Heart left ventricle (tissue), 16 donors: Measurements from ENCODE around the gene PASK. TPM values are rescaled to one million over a fixed set of nuclear protein-coding genes. Genes with fewer than 3 reads are reported as not detected.

Source experiments
- ATAC-seq, 4 donors: fragments of 200-7000 bp; cut with Tn5 transposase; one replicate each; pipeline ENCODE4 v1.9.1; 2020 to 2022; ENCODE audit warnings: moderate library complexity in 4 of 4, mild to moderate bottlenecking in 3 of 4, moderate number of reproducible peaks in 1 of 4
- DNase-seq, 5 donors: peaks; one replicate each; pipeline ENCODE4 v3.0.0-alpha.2; 2020
- H3K27ac ChIP-seq, 12 donors: fragments of 200-600 bp; sonication (generic) in 4 of 12; one replicate each; pipeline versions ENCODE4 v1.5.0 to v1.8.0; 2016 to 2022; ENCODE audit warnings: mild to moderate bottlenecking in 2 of 12
- H3K27me3 ChIP-seq, 9 donors: fragments of 200-600 bp; sonication (generic) in 2 of 9; one replicate each; pipeline versions ENCODE4 v1.5.1 to v1.8.0; 2016 to 2022; ENCODE audit warnings: mild to moderate bottlenecking in 3 of 9
- H3K36me3 ChIP-seq, 9 donors: fragments of 200-600 bp; sonication (generic) in 2 of 9; one replicate each; pipeline versions ENCODE4 v1.5.0 to v1.8.0; 2018 to 2022; ENCODE audit warnings: mild to moderate bottlenecking in 2 of 9
- H3K4me1 ChIP-seq, 12 donors: fragments of 200-600 bp; sonication (generic) in 4 of 12; one replicate each; pipeline versions ENCODE4 v1.5.0 to v1.8.0; 2016 to 2022; ENCODE audit warnings: mild to moderate bottlenecking in 3 of 12
- H3K4me3 ChIP-seq, 12 donors: fragments of 200-600 bp; sonication (generic) in 4 of 12; one replicate each; pipeline versions ENCODE4 v1.5.0 to v1.8.0; 2017 to 2022; ENCODE audit warnings: mild to moderate bottlenecking in 9 of 12, moderate library complexity in 4 of 12
- H3K9me3 ChIP-seq, 12 donors: fragments of 200-600 bp; sonication (generic) in 4 of 12; one replicate each; pipeline versions ENCODE4 v1.5.0 to v1.8.0; 2016 to 2022; ENCODE audit warnings: mild to moderate bottlenecking in 1 of 12
- POLR2A ChIP-seq, 2 donors: fragments of 450-650 bp; IDR thresholded peaks; one replicate each; pipeline ENCODE4 v1.6.1; 2017; ENCODE audit warnings: antibody characterized with exemption in 2 of 2, mild to moderate bottlenecking in 2 of 2, moderate library complexity in 2 of 2
- WGBS, 4 donors: extraction: QIAGEN DNeasy Blood & Tissue Kit in 2 of 4; methylation state at CpG; one replicate each; pipeline versions ENCODE4 v1.1.5 to v1.1.7; 2013 to 2018; 5-methylcytosine and 5-hydroxymethylcytosine counted together
- intact Hi-C, 10 donors: fragments of 100-400 bp; cut with DNase I; formaldehyde crosslinking; loops; one replicate each; pipeline versions ENCODE4 v1.11.1 to v1.14.2; 2022
- polyA plus RNA-seq, 2 donors: library from polyadenylated mRNA; stranded (reverse); fragments of 200-250 nt; gene quantifications; one replicate each; pipeline ENCODE4 v1.2.3, GENCODE V29; 2013
- total RNA-seq, 9 donors: library from RNA; depleted of rRNA in 2 of 9; stranded (reverse); fragments of >200 nt in 2 of 9; fragmentation: NEBNext Ultra II Directional in 3 of 9; extraction: Animal tissue kit (Norgen Biotek cat#: 25700) in 3 of 9; gene quantifications; one replicate each; pipeline versions ENCODE4 v1.1.0 to v1.2.4, GENCODE V29; 2016 to 2023
- TF ChIP-seq, protein P1 (sequence below), 12 donors: fragments of 200-600 bp; sonication (generic) in 4 of 12; IDR thresholded peaks; one replicate each; pipeline versions ENCODE4 v1.5.0 to v1.8.0; 2018 to 2022; ENCODE audit warnings: antibody characterized with exemption in 12 of 12, mild to moderate bottlenecking in 5 of 12
- donor health status: ischemic (EF 13 %, LVEDD 7.1; RV severe dilation, severe dysfunction).
- donor health status: healthy with polysubstance abuse.
- donor health status: DM: no; HTN: yes; CAD: no.
- donor health status: DM: no; HTN: no; CAD: no.
- donor health status: ischemic (EF 25% LVEDD 6.9; RV normal size, moderate dysfunction).
- donor health status: ischemic (EF 25% LVEDD 5.7; RV mildly dilated, moderate dysfunction).
- donor health status: healthy.
- donor health status: DM: yes; HTN: yes; CAD: no.
- donor health status: ischemic (EF 35%, LVEDD 5.7; RV mildly dilated, moderate dysfunction).
- donor health status: nonischemic (EF 11% LVEDD 7.7; RV severe dilation, severe dysfunction).
- donor health status: DM: yes; HTN: yes; CAD: no.
- donor health status: PGD.
- donor health status: ischemic (EF 29% LVEDD 5.4; RV normal size, mild dysfunction).
- donor health status: nonischemic (EF 23%, LVEDD 6.1; RV moderate dilation, normal function).

The PASK gene
- total and polyA plus RNA-seq, 11 donors: 0.60 to 6.3 (median 1.6) TPM

DNA sequence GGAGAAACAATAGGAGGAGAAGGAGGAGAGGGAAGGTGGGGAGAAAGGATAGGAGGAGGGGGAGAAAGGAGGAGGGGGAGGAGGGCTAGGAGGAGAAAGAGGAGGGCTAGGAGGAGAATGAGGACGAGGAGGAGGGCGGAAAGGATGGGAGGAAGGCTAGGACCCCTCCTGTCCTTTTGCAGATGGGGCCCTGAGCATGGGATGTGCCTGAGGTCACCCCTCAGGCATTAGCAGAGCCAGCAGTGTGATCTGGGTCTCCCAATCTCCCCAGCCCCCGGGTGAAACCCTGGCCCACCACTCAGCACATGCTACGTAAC, 38.6 kb upstream of the PASK start:
- H3K4me3 ChIP-seq: no peak overlapping the region
- no peak for TF ChIP-seq POLR2A (IDR thresholded peaks at IDR 0.05)
- TF ChIP-seq, protein P1, sequence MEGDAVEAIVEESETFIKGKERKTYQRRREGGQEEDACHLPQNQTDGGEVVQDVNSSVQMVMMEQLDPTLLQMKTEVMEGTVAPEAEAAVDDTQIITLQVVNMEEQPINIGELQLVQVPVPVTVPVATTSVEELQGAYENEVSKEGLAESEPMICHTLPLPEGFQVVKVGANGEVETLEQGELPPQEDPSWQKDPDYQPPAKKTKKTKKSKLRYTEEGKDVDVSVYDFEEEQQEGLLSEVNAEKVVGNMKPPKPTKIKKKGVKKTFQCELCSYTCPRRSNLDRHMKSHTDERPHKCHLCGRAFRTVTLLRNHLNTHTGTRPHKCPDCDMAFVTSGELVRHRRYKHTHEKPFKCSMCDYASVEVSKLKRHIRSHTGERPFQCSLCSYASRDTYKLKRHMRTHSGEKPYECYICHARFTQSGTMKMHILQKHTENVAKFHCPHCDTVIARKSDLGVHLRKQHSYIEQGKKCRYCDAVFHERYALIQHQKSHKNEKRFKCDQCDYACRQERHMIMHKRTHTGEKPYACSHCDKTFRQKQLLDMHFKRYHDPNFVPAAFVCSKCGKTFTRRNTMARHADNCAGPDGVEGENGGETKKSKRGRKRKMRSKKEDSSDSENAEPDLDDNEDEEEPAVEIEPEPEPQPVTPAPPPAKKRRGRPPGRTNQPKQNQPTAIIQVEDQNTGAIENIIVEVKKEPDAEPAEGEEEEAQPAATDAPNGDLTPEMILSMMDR (IDR thresholded peaks at IDR 0.05): no peak
- H3K27me3 ChIP-seq: no peaks in the 10 kb centered on the region
- ATAC-seq (no peak), DNase-seq (no peak)
- no peaks in the 10 kb centered on the region for H3K9me3 ChIP-seq
- H3K27ac ChIP-seq: no peak overlapping the region
- peaks cover 0 to 11% (median 8%) of the 10 kb centered on the region in 9 donors for H3K36me3 ChIP-seq
- H3K4me1 ChIP-seq: no peaks in the 10 kb centered on the region
- intact Hi-C loops: no loop called here
- WGBS, 4 donors: 49 to 60% (median 56%) methylated on average over 4 of the region's 4 CpGs

DNA sequence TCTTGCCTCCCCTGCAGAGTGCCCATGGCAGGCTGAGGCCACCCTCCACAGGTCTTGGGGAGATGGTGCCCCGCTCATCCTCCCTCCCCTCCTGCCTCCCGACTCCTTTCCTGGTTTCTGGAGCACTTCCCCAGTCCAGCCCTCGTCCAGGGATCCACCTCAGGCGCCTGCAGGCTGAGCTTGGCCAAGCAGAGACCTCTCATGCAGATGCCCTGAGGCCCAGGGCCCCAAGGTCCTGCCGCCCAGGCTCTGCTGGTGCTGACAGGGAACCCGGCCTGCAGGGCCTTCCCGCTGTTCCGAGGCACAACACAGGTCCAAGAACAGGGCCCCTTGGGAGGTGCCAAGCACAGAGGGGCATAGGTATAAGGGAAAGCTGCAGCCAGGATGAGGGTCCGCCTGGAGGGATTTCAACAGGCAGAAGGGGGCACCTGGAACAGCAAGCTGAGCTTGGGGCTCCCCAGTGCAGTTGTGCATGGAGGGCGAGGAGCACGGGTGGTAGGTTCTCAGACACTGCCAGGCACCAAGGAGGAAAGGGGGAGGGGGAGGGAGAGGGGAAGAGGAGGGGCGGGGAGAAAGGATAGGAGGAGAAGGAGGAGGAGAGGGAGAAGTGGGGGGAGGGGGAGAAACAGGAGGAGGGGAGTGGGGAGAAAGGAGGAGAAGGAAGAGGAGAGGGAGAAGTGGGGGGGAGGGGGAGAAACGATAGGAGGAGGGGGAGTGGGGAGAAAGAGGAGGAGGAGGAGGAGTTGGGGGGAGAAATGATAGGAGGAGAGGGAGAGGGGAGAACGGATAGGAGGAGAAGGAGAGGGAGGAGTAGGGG, 38.0 kb upstream of the PASK start:
- no peak overlapping the region for H3K27ac ChIP-seq
- ATAC-seq (no peak), DNase-seq (no peak)
- H3K27me3 ChIP-seq: no peaks in the 10 kb centered on the region
- H3K36me3 ChIP-seq: peaks cover 0 to 15% (median 11%) of the 10 kb centered on the region in 9 donors
- intact Hi-C loops: no loop called here
- H3K4me1 ChIP-seq: no peaks in the 10 kb centered on the region
- H3K9me3 ChIP-seq: no peaks in the 10 kb centered on the region
- WGBS, 4 donors: 52 to 75% (median 60%) methylated on average over 8 to 14 of the region's 14 CpGs
- H3K4me3 ChIP-seq: no peak overlapping the region
- TF ChIP-seq, protein P1 (IDR thresholded peaks at IDR 0.05): no peak
- no peak for TF ChIP-seq POLR2A (IDR thresholded peaks at IDR 0.05)

DNA sequence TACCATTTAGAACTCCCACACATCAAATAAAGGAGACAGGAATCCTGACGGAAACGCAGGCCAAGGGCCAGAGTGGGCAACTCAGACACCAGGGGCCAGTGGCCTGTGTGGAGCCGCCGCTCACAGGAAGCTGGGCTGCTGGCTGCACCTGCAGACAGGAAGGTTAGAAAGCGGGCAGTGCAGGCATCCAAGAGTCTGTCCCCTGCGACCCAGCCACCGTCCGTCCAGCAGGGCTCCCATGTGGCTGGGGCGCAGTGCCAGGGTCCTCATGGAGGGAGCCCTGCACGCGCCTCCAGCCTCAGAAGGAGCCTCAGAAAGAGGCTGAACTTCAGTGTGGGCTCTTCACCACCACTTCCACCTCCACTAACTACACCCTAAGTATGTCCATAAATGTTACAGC, 36.7 kb upstream of the PASK start:
- intact Hi-C loops: no loop called here
- no peaks in the 10 kb centered on the region for H3K27me3 ChIP-seq
- no peaks in the 10 kb centered on the region for H3K9me3 ChIP-seq
- 51 to 62% (median 58%) methylated on average over 11 of the region's 11 CpGs for WGBS, 4 donors
- no peak overlapping the region for H3K4me3 ChIP-seq
- TF ChIP-seq, protein P1 (IDR thresholded peaks at IDR 0.05): no peak
- no peak for TF ChIP-seq POLR2A (IDR thresholded peaks at IDR 0.05)
- peaks cover 0 to 18% (median 11%) of the 10 kb centered on the region in 9 donors for H3K36me3 ChIP-seq
- no peaks in the 10 kb centered on the region for H3K4me1 ChIP-seq
- H3K27ac ChIP-seq: no peak overlapping the region
- ATAC-seq (no peak), DNase-seq (no peak)

DNA sequence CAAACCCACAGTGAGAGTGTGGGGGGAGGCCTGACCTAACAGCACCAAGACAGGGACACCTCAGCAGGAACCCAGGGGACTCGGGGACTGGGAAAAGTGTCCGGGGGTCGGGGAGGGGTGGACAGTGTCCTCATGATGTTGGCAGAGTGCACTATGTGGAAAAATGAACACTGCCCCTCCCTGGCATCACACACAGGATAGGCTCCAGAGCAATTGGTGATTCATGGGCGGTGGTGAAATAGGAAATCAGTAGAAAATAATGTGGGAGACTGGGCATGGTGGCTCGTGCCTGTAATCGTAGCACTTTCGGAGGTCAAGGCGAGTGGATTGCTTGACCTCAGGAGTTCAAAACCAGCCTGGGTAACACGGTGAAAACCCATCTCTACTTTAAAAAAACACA, 35.6 kb upstream of the PASK start:
- WGBS, 4 donors: 73 to 80% (median 77%) methylated on average over 9 of the region's 9 CpGs
- no peaks in the 10 kb centered on the region for H3K4me1 ChIP-seq
- no peak for DNase-seq
- TF ChIP-seq, protein P1 (IDR thresholded peaks at IDR 0.05): no peak
- TF ChIP-seq POLR2A (IDR thresholded peaks at IDR 0.05): no peak
- H3K27me3 ChIP-seq: no peaks in the 10 kb centered on the region
- no peaks in the 10 kb centered on the region for H3K9me3 ChIP-seq
- intact Hi-C loops: no loop called here
- no peak for ATAC-seq
- peaks cover 0 to 20% (median 13%) of the 10 kb centered on the region in 9 donors for H3K36me3 ChIP-seq
- no peak overlapping the region for H3K27ac ChIP-seq
- H3K4me3 ChIP-seq: no peak overlapping the region
